Mesodermal cell (in vitro differentiated cells): ENCODE results near the gene SCYGR6.

Experiments
- H3K27ac ChIP-seq: 2 replicates; pipeline ENCODE4 v1.7.0; 2013; ENCODE audit warnings: mild to moderate bottlenecking, low read depth, low read length, moderate library complexity; ENCODE audit not compliant: severe bottlenecking
- H3K36me3 ChIP-seq: 2 replicates; pipeline ENCODE4 v1.7.1; 2013; ENCODE audit warnings: mild to moderate bottlenecking, low read length, moderate library complexity; ENCODE audit not compliant: control insufficient read depth, insufficient read depth
- H3K4me1 ChIP-seq: one replicate; pipeline ENCODE4 v1.7.1; 2013; ENCODE audit warnings: mild to moderate bottlenecking, low read length; ENCODE audit not compliant: insufficient read depth, control insufficient read depth, poor library complexity, severe bottlenecking
- H3K4me3 ChIP-seq: 2 replicates; pipeline ENCODE4 v1.7.0; 2013; ENCODE audit warnings: low read length, control low read depth, mild to moderate bottlenecking; ENCODE audit not compliant: insufficient read depth, poor library complexity, severe bottlenecking; ENCODE audit errors: extremely low read depth
- H3K9me3 ChIP-seq: 2 replicates; pipeline ENCODE4 v1.7.1; 2013; ENCODE audit warnings: mild to moderate bottlenecking, low read length, moderate library complexity; ENCODE audit not compliant: control insufficient read depth
- WGBS, 2 experiments: methylation state at CpG; one replicate each; pipeline ENCODE4 v1.1.5; 2013; ENCODE audit warnings: missing lambda C conversion rate in 2 of 2; ENCODE audit not compliant: insufficient coverage in 2 of 2; 5-methylcytosine and 5-hydroxymethylcytosine counted together

Gene SCYGR6

DNA sequence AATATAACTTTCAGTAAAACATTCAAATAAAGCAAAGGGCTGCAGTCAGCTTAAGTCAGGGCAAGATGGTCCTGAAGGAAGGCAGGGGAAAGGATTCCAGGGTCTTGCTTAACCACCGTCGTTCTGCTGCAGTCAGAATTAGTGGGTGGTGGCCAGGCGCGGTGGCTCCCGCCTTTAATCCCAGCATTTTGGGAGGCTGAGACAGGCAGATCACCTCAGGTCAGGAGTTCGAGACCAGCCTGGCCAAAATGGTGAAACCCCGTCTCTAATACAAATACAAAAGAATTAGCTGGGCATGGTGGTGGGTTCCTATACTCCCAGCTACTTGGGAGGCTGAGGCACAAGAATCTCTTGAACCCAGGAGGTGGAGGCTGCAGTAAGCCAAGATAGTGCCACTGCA is 13.6 kb downstream of the SCYGR6 start:
- 95 to 96% methylated on average over 2 to 5 of the region's 7 CpGs for WGBS, 2 experiments

DNA sequence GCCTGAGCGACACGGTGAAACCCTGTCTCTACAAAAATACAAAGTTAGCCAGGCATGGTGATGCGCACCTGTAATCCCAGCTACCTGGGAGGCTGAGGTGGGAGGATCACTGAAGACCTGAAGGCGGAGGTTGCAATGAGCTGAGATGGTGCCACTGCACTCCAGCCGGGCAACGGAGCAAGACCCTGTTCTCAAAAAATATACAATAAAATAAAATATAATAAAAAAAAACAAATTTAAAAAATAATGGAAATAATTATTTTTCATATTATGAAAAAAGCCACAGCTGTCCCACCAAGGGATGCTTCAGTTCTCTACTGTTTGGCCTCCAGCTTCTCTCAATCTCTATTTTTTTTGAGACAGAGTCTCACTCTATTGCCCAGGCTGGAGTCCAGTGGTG is 17.2 kb downstream of the SCYGR6 start:
- Histone ChIP-seq H3K36me3 (no peaks in the 10 kb centered on the region), H3K4me3 (no peak overlapping the region), H3K27ac (no peak overlapping the region), H3K9me3 (no peaks in the 10 kb centered on the region), H3K4me1 (peaks cover 4% of the 10 kb centered on the region)
- WGBS, 2 experiments, result 42 to 100% methylated on average over 2 of the region's 6 CpGs

More for the DNA sequence above, 13.6 kb downstream of the SCYGR6 start:
- no peaks in the 10 kb centered on the region for H3K9me3 ChIP-seq
- H3K36me3 ChIP-seq, result no peaks in the 10 kb centered on the region
- no peak overlapping the region for H3K27ac ChIP-seq
- no peaks in the 10 kb centered on the region for H3K4me1 ChIP-seq
- H3K4me3 ChIP-seq, result no peak overlapping the region

DNA sequence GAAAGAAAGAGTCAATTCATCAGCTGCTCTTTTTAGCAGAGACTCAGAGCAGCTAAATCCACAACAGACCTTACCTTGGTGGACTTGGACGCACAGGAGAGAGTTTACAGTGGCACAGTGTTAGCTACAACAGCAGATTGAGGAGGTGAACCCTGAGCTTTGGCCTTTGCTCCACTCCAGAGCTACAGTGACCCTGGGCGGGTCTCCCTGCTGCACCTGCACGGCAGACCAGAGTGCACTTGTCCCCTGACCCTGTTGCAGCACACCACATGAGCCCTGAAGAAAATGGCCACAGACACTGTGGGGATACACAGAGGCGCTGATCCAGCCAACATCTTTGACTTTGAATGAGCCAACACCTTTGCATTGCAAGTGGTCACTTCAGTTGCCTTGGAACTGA is 17.7 kb downstream of the SCYGR6 start:
- H3K36me3 ChIP-seq, result no peaks in the 10 kb centered on the region
- WGBS, 2 experiments, result 88 to 92% methylated on average over 3 to 4 of the region's 4 CpGs

DNA sequence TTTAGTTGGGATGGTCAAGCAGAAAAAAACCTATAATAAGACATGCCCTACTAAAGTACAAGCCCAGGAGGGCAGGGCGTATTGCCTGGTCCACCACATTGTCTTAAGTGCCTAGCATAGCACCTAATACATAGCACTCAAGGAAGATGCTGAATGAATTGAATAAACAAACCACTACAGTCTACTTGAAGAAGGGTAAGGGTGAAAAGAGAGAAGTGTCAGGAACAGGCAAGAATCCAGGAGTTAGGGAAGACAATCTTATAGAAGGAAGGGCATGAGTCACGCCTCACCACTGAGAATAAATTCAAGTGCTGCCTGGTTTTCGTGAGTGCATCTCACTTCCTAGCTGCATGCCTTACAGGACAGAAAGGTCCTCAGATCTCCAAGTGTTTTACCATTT is 20.6 kb downstream of the SCYGR6 start:
- Histone ChIP-seq H3K4me1 (peaks cover 4% of the 10 kb centered on the region), H3K4me3 (no peak overlapping the region), H3K36me3 (no peaks in the 10 kb centered on the region), H3K27ac (peak overlapping the region; percentile 11), H3K9me3 (no peaks in the 10 kb centered on the region)
- WGBS, 2 experiments, result 85 to 93% methylated on average over 2 of the region's 3 CpGs

More for the DNA sequence above, 17.7 kb downstream of the SCYGR6 start:
- no peaks in the 10 kb centered on the region for H3K9me3 ChIP-seq
- H3K4me3 ChIP-seq, result no peak overlapping the region
- peaks cover 4% of the 10 kb centered on the region for H3K4me1 ChIP-seq
- no peak overlapping the region for H3K27ac ChIP-seq

DNA sequence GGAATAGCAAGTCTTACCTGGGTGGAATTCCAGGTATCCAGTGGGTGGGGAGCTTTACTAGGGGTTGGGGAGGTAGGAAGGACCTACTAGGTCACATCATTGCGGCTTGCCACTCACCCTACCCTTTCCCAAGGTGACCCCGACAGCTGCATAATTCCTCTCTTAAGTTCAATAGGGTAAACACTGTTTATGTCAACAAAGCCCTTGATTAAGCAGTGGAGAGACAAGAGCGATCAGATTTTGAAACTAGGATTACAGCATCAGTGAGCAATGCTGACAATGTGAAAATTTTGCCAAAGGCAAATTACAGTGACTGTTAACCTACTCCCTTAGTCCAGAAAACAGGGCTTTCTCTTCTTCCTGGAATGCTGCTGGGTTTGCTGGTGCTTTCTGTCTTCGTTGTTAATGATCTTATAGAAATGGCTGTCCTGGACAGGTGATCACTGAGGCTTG is 21.3 kb downstream of the SCYGR6 start:
- WGBS, 2 experiments, result 70 to 71% methylated on average over 1 to 2 of the region's 4 CpGs
- Histone ChIP-seq H3K9me3 (no peaks in the 10 kb centered on the region), H3K36me3 (no peaks in the 10 kb centered on the region), H3K4me3 (no peak overlapping the region), H3K27ac (peak overlapping the region; percentile 16), H3K4me1 (peaks cover 4% of the 10 kb centered on the region)

DNA sequence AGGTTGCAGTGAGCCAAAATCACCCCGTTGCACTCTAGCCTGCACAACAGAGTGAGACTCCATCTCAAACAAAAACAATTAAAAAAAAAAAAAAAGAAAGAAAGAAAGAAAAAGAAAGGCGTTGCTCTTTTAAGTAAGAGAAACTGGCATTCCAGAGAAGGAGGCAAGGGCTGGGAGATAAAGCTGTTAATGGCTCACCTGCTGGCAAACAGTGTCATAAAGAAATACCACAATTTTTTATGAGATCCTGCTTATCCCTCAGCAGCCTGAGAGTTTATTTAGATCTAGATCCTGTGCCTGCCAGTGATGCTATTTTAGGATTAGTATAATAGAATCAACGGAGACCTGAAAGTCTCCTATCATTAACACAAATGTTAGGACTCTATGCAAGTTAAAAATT is 23.0 kb downstream of the SCYGR6 start:
- H3K4me3 ChIP-seq, result no peak overlapping the region

DNA sequence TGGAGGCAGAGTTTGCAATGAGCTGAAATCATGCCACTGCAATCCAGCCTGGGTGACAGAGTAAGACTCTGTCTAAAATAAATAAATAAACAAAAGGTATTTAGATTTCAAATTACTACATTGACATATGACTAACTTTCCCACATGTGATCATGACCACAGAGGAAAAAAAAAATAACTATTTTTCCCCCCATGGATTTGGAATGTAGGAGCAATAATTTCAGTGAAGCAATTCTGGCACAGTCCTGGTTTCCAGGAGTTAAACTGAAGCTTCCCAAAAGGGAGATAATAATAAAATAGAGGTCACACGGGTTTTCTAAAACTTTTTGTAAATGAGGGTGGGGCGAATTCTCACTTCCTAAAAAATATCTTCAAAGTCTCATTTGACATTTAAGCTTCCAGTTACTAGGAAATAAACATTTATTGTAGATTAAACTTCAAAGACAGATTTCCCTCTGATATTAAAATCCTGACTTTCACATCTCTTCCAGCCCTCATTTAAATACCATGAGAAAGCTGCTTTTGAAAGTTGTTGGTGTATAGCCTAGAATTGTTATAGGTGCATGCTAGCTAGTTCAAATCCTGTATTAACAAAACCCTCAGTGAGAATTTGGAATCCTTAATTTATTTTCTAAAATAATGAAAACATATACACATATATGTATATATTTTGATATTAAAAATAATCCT is 27.4 kb downstream of the SCYGR6 start:
- no peaks in the 10 kb centered on the region for H3K36me3 ChIP-seq
- no CpG with 5 or more reads among the region's 2 CpGs for WGBS, 2 experiments
- H3K4me3 ChIP-seq, result no peak overlapping the region
- H3K4me1 ChIP-seq, result no peaks in the 10 kb centered on the region
- H3K9me3 ChIP-seq, result no peaks in the 10 kb centered on the region
- no peak overlapping the region for H3K27ac ChIP-seq

More for the DNA sequence above, 23.0 kb downstream of the SCYGR6 start:
- WGBS, 2 experiments, result no CpG with 5 or more reads among the region's 3 CpGs
- H3K4me1 ChIP-seq, result peaks cover 4% of the 10 kb centered on the region
- H3K9me3 ChIP-seq, result no peaks in the 10 kb centered on the region
- H3K27ac ChIP-seq, result no peak overlapping the region
- no peaks in the 10 kb centered on the region for H3K36me3 ChIP-seq

DNA sequence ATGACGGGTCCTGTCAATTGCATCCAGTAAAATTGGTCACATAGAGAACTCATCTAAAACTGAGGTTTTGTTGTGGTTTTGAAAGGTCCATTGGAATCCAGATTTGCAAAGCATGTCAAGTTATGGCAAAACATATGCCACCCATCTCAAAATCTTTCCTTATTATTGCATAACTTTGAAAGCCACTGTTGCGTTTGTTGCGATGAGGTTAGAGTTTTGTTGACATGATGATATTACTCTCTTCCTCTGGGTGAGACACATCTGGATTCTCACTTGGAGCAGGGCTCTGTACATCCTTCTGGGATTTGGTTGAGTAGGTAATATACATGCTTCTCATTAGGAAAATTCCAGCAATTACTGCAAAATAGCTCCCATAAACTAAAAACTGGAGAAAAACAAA is 37.4 kb downstream of the SCYGR6 start:
- no peaks in the 10 kb centered on the region for H3K9me3 ChIP-seq
- no peak overlapping the region for H3K4me3 ChIP-seq
- H3K36me3 ChIP-seq, result no peaks in the 10 kb centered on the region
- 80% methylated on average over 1 of the region's 3 CpGs for WGBS, 2 experiments
- no peak overlapping the region for H3K27ac ChIP-seq
- H3K4me1 ChIP-seq, result no peaks in the 10 kb centered on the region

DNA sequence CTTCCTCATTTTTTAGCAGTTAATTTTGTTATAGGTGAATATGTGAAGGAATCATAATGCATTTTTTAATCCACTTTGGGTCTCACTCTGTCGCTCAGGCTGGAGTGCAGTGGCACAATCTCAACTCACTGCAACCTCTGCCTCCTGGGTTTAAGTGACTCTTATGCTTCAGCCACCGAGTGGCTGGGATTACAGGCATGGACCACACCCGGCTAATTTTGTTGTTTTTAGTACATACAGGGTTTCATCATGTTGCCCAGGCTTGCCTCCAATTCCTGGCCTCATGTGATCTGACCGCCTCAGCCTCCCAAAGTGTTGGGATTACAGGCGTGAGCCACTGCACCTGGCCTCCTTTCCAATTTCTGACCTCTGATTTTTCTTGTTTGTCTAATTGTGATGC is 40.3 kb downstream of the SCYGR6 start:
- H3K36me3 ChIP-seq, result no peaks in the 10 kb centered on the region
- 84 to 93% methylated on average over 3 of the region's 5 CpGs for WGBS, 2 experiments

DNA sequence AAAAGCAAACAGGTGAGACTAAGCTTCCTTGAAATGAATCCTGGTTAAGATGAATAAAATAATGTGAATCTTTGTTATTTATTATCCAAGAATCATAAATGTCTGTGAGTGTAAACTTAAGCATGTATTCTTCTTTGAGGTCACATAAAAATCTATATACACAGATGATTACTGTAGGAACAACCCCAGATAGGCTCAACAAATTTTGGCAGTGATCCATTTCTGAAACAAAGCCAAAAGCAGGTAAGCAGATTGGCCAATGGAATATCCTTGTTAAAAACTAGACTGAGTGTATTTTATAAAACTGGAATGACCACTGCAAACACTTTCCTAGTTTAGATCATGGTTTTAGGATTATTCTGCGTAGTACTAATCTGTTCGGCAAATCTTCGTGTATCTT is 46.6 kb downstream of the SCYGR6 start:
- no CpG with 5 or more reads among the region's 3 CpGs for WGBS, 2 experiments
- Histone ChIP-seq H3K36me3 (no peaks in the 10 kb centered on the region), H3K27ac (no peak overlapping the region), H3K4me3 (no peak overlapping the region), H3K4me1 (no peaks in the 10 kb centered on the region), H3K9me3 (no peaks in the 10 kb centered on the region)

More for the DNA sequence above, 40.3 kb downstream of the SCYGR6 start:
- H3K4me3 ChIP-seq, result no peak overlapping the region
- H3K4me1 ChIP-seq, result no peaks in the 10 kb centered on the region
- no peak overlapping the region for H3K27ac ChIP-seq
- H3K9me3 ChIP-seq, result no peaks in the 10 kb centered on the region

DNA sequence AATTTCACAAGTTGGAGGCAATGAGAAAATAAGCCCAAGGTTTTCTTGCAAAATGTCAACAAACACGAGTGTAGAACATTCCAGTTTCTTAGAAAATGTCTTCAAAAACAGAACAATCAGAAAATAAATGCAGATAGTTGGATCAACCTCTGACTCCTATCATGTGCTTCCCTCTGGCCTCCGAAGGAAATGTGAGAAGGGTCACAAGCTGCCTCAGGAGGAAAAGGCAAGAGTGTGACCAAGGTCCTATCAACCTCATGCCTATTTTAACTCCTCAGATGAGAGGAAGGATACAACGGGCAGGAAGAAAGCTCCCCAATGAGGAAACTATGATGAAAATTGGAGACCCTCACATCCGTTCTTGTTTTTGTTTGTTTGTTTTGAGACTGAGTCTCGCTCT is 50.1 kb downstream of the SCYGR6 start:
- Histone ChIP-seq H3K4me1 (no peaks in the 10 kb centered on the region), H3K27ac (no peak overlapping the region), H3K9me3 (no peaks in the 10 kb centered on the region), H3K36me3 (no peaks in the 10 kb centered on the region), H3K4me3 (no peak overlapping the region)
- WGBS, 2 experiments, result 83 to 87% methylated on average over 3 of the region's 5 CpGs
